Measurements from ENCODE around the gene ELFN2.

Gene ELFN2

GRCh38 chr22:37454857-37455686, 27.8 kb upstream of the ELFN2 start:
- DNase-seq: no peak

- DNase-seq: no peak
These were observed 26.4 kb upstream of the ELFN2 start for GRCh38 chr22:37453696-37454095.

- DNase-seq: no peak
These were observed 23.9 kb upstream of the ELFN2 start for GRCh38 chr22:37451218-37451617.

GRCh38 chr22:37449331-37450001, 22.2 kb upstream of the ELFN2 start:
- no peak for DNase-seq

- peak; percentile 73 for DNase-seq
These were observed 21.3 kb upstream of the ELFN2 start for GRCh38 chr22:37448516-37449127.

GRCh38 chr22:37445501-37445900, 18.2 kb upstream of the ELFN2 start:
- no peak for DNase-seq

- no peak for DNase-seq
These were observed 16.7 kb upstream of the ELFN2 start for GRCh38 chr22:37443977-37444376.

GRCh38 chr22:37443086-37443485, 15.8 kb upstream of the ELFN2 start:
- DNase-seq: no peak

GRCh38 chr22:37442537-37442936, 15.3 kb upstream of the ELFN2 start:
- no peak for DNase-seq

- no peak for DNase-seq
These were observed 14.9 kb upstream of the ELFN2 start for GRCh38 chr22:37442135-37442534.

- no peak for DNase-seq
These were observed 13.6 kb upstream of the ELFN2 start for GRCh38 chr22:37440875-37441274.

- no peak for DNase-seq
These were observed 12.1 kb upstream of the ELFN2 start for GRCh38 chr22:37439347-37439746.

GRCh38 chr22:37435970-37436603, 8.8 kb upstream of the ELFN2 start:
- DNase-seq: no peak

GRCh38 chr22:37433786-37434185, 6.5 kb upstream of the ELFN2 start:
- no peak for DNase-seq

- no peak for DNase-seq
These were observed 5.4 kb upstream of the ELFN2 start for GRCh38 chr22:37432708-37433054.

- DNase-seq: no peak
These were observed 4.8 kb upstream of the ELFN2 start for GRCh38 chr22:37431801-37432707.

- DNase-seq: no peak
These were observed 4.1 kb upstream of the ELFN2 start for GRCh38 chr22:37431366-37431765.

- DNase-seq: no peak
These were observed 3.7 kb upstream of the ELFN2 start for GRCh38 chr22:37430941-37431340.

- DNase-seq: peak; percentile 57
These were observed 1.6 kb upstream of the ELFN2 start for GRCh38 chr22:37428649-37429586.

GRCh38 chr22:37427711-37428635, 694 bp upstream of the ELFN2 start:
- DNase-seq: no peak

Measured in NCI-H1436 (cell line).